GM18867 (cell line): Measurements from ENCODE around the gene DPF3.

Experiments
- ATAC-seq: cut with Tn5 transposase; IDR thresholded peaks from one replicate; pipeline ENCODE4 v1.9.1; 2021; ENCODE audit warnings: mild to moderate bottlenecking, moderate library complexity; ENCODE audit not compliant: unreplicated experiment

The DPF3 gene

GRCh38 chr14:72893636-72894322 is at the start of gene DPF3:
DPF3 (minus strand) TSS chr14:72894101; CDS start chr14:72894088, 13 bp downstream.
- ATAC-seq: peak; percentile 95

GRCh38 chr14:72942934-72943333 is 49.0 kb upstream of the DPF3 start:
- ATAC-seq: no peak

GRCh38 chr14:72941286-72941985 is 47.5 kb upstream of the DPF3 start:
- no peak for ATAC-seq

- ATAC-seq: no peak
Measured at GRCh38 chr14:72939630-72940029, 45.7 kb upstream of the DPF3 start.

GRCh38 chr14:72932893-72933292 is 39.0 kb upstream of the DPF3 start:
- no peak for ATAC-seq

GRCh38 chr14:72929316-72930080 is 35.6 kb upstream of the DPF3 start:
- ATAC-seq: no peak

- no peak for ATAC-seq
Measured at GRCh38 chr14:72928872-72929271, 35.0 kb upstream of the DPF3 start.

GRCh38 chr14:72926292-72927028 is 32.6 kb upstream of the DPF3 start, which contains the start of gene DCAF4:
DCAF4 (plus strand) TSS chr14:72926464; CDS start chr14:72937979, 11,515 bp downstream.
- peak; percentile 96 for ATAC-seq

- peak; percentile 13 for ATAC-seq
Measured at GRCh38 chr14:72925815-72926291, 32.0 kb upstream of the DPF3 start.

GRCh38 chr14:72925171-72925759 is 31.4 kb upstream of the DPF3 start:
- ATAC-seq: no peak

- ATAC-seq: no peak
Measured at GRCh38 chr14:72924337-72924736, 30.4 kb upstream of the DPF3 start.

GRCh38 chr14:72921396-72921795 is 27.5 kb upstream of the DPF3 start:
- ATAC-seq: no peak

GRCh38 chr14:72920008-72920407 is 26.1 kb upstream of the DPF3 start:
- ATAC-seq: no peak

GRCh38 chr14:72917094-72917802 is 23.3 kb upstream of the DPF3 start:
- ATAC-seq: no peak

- no peak for ATAC-seq
Measured at GRCh38 chr14:72916174-72916573, 22.3 kb upstream of the DPF3 start.

GRCh38 chr14:72913809-72914208 is 19.9 kb upstream of the DPF3 start:
- no peak for ATAC-seq

GRCh38 chr14:72909163-72909562 is 15.3 kb upstream of the DPF3 start:
- ATAC-seq: no peak

- ATAC-seq: no peak
Measured at GRCh38 chr14:72907886-72908285, 14.0 kb upstream of the DPF3 start.

- ATAC-seq: no peak
Measured at GRCh38 chr14:72906879-72907278, 13.0 kb upstream of the DPF3 start.

GRCh38 chr14:72906316-72906715 is 12.4 kb upstream of the DPF3 start:
- no peak for ATAC-seq
